ENCODE measurements around the gene ACACB.
"Not testable (repeated sequence)": the region's sequence is repeated elsewhere in the genome, so short reads cannot be mapped to it uniquely, and the experiment has no call there.

ACACB gene

DNA sequence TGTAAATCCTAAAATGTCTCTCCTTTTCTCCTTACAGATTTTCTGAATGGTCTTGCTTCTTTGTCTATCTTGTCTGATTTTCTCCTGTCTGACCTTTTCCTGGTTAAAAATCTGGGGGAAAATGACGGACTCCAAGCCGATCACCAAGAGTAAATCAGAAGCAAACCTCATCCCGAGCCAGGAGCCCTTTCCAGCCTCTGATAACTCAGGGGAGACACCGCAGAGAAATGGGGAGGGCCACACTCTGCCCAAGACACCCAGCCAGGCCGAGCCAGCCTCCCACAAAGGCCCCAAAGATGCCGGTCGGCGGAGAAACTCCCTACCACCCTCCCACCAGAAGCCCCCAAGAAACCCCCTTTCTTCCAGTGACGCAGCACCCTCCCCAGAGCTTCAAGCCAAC lies 23.0 kb downstream of the ACACB start:
- DNase-seq (ENCODE audit: low read depth in 3 of 3, low spot score in 1 of 3), result no peak

- no peak for DNase-seq (ENCODE audit: low read depth in 3 of 3, low spot score in 1 of 3)
Measured at GRCh38 chr12:109139791-109140190, 23.4 kb downstream of the ACACB start.

- DNase-seq (ENCODE audit: low read depth in 3 of 3, low spot score in 1 of 3), result no peak
Measured at GRCh38 chr12:109140560-109140959, 24.2 kb downstream of the ACACB start.

GRCh38 chr12:109144224-109144623 lies 27.8 kb downstream of the ACACB start:
- DNase-seq (ENCODE audit: low read depth in 3 of 3, low spot score in 1 of 3), result no peak

- not testable (repeated sequence) for DNase-seq (ENCODE audit: low read depth in 3 of 3, low spot score in 1 of 3)
Measured at GRCh38 chr12:109147126-109147525, 30.7 kb downstream of the ACACB start.

GRCh38 chr12:109147954-109148353 lies 31.6 kb downstream of the ACACB start:
- DNase-seq (ENCODE audit: low read depth in 3 of 3, low spot score in 1 of 3), result no peak

- DNase-seq (ENCODE audit: low read depth in 3 of 3, low spot score in 1 of 3), result no peak
Measured at GRCh38 chr12:109150124-109150640, 33.8 kb downstream of the ACACB start.

DNA sequence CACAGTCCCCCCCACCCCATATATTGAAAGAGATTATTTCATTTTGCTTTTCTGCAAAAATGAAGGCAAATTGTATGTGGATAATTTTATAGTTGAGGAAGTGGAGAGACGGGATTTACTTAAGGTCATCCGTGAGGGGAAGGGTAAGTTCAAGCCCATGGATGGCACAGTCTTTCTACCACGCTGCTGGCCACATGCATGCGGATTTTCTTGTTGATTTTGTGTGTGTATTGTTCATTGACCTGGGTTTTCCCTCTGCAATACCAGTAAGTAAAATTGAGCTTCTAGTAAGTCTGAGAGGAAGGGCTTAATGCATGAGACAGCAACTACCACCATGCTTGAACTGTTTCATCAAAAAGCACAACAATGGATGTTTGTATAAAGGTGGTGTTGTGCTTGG lies 35.1 kb downstream of the ACACB start:
- DNase-seq (ENCODE audit: low read depth in 3 of 3, low spot score in 1 of 3), result no peak

DNA sequence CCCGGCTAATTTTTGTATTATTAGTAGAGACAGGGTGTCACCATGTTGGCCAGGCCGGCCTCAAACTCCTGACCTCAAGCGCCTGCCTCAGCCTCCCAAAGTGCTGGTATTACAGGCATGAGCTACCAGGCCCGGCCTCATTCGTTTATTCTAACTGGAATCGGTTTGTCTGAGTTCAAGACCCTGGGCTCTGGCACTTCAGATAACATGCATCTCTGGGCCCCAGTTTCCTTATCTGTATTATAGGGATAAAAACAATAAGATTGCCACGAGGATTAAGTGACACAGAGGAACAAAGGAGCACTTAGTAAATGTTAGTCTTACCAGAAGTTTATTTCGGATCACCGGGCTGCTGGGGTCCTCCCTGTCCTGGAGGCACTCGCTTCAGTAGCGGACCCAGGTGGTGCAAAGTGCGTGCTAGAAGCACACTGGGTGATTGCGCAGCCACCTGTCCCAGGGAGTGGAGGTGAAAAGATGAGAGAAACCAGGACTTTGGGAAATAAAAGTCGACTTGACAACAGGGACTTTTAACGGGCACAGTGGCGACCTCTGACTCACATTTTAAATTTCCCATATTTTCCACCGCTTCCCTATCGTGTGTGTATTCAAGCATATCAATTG lies 37.5 kb downstream of the ACACB start:
- peak in 1 of 3 donors; percentile 7 for DNase-seq (ENCODE audit: low read depth in 3 of 3, low spot score in 1 of 3)

DNA sequence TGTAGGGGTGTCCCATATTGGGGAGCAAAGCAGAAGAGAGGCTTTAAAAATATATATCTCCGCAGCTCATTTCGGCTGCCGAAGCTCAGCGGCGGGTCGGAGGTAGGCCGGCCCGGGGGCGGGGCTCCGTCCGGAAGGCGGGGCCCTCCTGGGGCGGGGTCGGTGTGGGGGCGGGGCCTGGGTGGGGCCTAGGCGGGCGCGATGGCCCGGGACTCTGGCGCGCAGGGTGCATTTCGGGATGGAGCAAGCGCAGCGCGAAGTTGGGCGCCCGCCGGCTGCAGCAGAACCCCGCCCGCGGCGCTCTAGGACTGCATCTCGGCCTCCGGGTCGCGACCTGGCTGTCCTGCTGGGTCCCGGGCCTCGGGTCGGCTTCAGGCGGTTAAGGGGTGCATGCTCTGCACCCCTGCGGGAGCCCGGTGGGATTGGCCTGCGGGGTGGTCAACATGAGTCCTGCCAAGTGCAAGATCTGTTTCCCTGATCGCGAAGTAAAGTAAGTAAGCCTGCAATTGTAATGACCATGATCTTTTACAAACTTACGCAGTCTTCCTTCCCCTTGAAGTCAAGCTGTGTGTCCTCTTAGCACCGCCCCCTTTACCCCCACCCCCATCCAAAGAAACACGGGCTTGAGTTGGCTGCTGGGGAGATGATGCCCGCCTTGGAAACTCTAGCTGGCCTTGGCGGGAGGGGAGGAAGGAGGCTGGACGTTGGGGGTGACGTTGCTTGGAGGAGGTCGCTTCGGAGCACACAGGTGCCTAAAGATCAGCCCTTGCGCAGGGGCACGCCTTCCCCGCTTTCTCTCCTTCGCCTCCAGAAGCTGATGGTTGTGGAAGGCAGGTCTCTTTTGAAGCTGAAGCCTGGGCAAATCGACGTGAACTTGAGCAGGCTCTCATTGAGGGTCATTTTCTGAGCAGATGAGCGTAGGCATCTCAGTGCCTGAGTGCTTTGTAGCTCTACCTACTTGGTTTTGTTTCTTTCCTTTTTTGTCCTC lies 38.4 kb downstream of the ACACB start:
- peak; percentile 35 to 78 (median 70) for DNase-seq (ENCODE audit: low read depth in 3 of 3, low spot score in 1 of 3)

GRCh38 chr12:109156036-109156435 lies 39.6 kb downstream of the ACACB start:
- DNase-seq (ENCODE audit: low read depth in 3 of 3, low spot score in 1 of 3), result no peak

DNA sequence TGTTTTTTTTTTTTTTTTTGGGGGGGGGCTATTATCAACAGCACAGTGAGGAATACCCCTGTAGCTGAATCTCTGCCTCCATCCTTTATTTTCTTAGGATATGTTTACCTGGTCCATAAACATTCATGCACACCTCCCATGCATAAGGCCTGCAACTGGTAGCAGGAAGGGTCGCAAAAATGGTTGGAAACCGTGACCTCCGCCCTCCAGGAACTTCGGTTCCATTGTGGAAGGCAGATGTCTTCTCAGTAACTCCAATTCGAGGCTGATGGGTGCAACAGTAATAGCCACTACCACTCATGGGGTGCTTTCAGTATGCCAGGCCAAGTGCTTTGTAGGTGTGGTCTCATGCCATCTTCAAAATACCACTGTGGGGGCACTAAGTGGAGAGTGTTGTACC lies 40.2 kb downstream of the ACACB start:
- no peak for DNase-seq (ENCODE audit: low read depth in 3 of 3, low spot score in 1 of 3)

- no peak for DNase-seq (ENCODE audit: low read depth in 3 of 3, low spot score in 1 of 3)
Measured at GRCh38 chr12:109157986-109158385, 41.6 kb downstream of the ACACB start.

- no peak for DNase-seq (ENCODE audit: low read depth in 3 of 3, low spot score in 1 of 3)
Measured at GRCh38 chr12:109160433-109160832, 44.0 kb downstream of the ACACB start.

DNA sequence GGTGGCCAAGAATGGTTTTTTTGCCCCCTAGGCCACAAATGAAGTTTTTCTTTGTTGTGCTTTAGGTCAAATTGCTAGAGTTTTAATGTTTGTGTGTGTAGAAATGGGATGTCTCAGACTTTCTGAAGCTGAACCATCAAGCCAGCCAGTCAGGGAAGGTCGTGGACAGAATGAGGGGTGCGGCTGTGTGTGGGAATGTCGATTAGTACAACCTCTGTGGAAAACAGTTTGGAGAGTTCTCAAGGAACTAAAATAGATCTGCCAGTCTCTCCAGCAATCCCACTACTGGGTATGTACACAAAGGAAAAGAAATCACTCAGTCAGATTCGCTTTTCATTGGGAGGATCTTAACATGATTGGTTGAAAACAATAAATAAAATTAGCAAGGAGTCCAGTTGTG lies 44.5 kb downstream of the ACACB start:
- DNase-seq (ENCODE audit: low read depth in 3 of 3, low spot score in 1 of 3), result no peak

- no peak for DNase-seq (ENCODE audit: low read depth in 3 of 3, low spot score in 1 of 3)
Measured at GRCh38 chr12:109162551-109162950, 46.2 kb downstream of the ACACB start.

- no peak for DNase-seq (ENCODE audit: low read depth in 3 of 3, low spot score in 1 of 3)
Measured at GRCh38 chr12:109163167-109163566, 46.8 kb downstream of the ACACB start.

GRCh38 chr12:109165599-109165998 lies 49.2 kb downstream of the ACACB start:
- no peak for DNase-seq (ENCODE audit: low read depth in 3 of 3, low spot score in 1 of 3)

- no peak for DNase-seq (ENCODE audit: low read depth in 3 of 3, low spot score in 1 of 3)
Measured at GRCh38 chr12:109166371-109166770, 50.0 kb downstream of the ACACB start.

- no peak for DNase-seq (ENCODE audit: low read depth in 3 of 3, low spot score in 1 of 3)
Measured at GRCh38 chr12:109167781-109168180, 51.4 kb downstream of the ACACB start.

GRCh38 chr12:109169262-109169661 lies 52.9 kb downstream of the ACACB start:
- no peak for DNase-seq (ENCODE audit: low read depth in 3 of 3, low spot score in 1 of 3)

- DNase-seq (ENCODE audit: low read depth in 3 of 3, low spot score in 1 of 3), result no peak
Measured at GRCh38 chr12:109169686-109170085, 53.3 kb downstream of the ACACB start.
